ENCODE data around the gene IKZF3.
"Not testable (repeated sequence)": the region's sequence is repeated elsewhere in the genome, so short reads cannot be mapped to it uniquely, and the experiment has no call there.

IKZF3 gene

DNA sequence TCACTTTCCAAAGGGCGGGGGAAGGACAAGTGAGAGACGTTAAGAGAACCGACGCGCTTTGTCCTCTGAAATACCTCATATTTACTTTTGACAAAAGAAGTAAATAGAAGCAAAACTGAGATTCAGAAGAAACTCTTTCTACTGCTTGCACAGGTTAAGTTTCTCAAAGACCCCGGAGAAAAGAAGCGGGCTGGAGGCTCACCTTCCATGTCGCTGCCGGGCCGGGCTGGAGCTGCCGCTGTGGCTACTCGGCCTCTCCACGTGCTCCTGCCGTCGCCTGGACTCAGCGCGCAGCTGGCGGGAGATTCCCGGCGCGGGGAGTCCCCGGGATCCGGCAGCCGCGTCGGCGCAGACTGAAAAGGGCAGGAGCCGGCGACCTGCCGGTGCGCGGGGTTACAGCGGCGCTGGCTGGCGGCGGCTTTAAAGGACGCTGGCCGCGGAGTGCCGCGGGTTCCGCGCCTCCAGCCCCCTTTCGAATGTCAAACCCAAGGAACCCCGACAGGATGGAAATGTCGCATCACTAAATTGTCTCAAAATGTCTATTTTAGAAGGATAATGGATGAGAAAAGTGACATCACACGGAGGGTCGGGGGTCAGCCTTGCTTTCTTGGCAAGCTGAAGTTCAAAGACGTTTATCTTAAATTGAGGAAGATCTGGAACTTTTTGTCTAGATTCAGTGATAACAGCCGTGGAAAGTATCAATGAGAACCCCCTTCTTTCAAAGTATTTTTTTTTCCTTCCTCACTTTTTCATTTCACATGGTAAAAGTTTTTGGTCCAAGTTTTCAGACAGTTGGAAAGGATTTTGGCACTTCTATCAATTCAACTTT lies at the start of gene IKZF3:
IKZF3 (minus strand) TSS at position 395 of the 829 bp plus-strand sequence; CDS start at position 209, 186 bp downstream.
- DNase-seq, result no peak

GRCh38 chr17:39908789-39909352 lies 44.8 kb upstream of the IKZF3 start:
- no peak for DNase-seq

GRCh38 chr17:39904990-39905288 lies 40.8 kb upstream of the IKZF3 start:
- DNase-seq, result no peak

DNA sequence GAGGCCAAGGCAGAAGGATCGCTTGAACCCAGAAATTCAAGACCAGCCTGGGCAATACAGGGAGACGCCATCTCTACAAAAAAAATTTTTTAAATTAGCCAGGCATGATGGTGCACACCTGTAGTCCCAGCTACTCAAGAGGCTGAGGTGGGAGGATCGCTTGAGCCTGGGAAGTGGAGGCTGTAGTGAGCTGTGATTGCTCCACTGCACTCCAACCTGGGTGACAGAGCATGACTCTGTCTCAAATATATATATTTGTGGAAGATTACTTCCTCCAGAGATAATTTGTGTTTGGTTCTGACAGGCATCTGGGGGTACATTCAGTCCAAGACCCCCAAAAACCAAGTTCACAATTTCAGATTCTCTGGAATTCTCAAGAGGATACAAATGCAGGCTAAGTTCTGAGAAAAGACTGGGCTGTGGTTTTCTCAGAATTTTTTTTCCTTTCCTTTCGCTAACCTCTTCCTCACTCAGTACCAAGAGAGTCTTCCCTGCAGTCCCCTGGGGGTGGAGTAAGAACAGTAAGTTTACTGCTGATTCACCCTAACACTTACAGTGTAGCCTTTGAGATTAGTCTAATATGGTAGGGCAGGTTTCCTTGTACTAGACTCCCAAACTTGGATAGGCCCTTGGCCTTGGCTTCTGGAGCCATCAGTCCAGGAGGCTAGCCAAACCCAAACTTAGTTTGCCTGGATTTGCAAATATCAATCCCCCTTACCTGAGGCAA lies 39.2 kb upstream of the IKZF3 start:
- no peak for DNase-seq

- DNase-seq, result not testable (repeated sequence)
Observed at GRCh38 chr17:39902027-39902426, 37.9 kb upstream of the IKZF3 start.

DNA sequence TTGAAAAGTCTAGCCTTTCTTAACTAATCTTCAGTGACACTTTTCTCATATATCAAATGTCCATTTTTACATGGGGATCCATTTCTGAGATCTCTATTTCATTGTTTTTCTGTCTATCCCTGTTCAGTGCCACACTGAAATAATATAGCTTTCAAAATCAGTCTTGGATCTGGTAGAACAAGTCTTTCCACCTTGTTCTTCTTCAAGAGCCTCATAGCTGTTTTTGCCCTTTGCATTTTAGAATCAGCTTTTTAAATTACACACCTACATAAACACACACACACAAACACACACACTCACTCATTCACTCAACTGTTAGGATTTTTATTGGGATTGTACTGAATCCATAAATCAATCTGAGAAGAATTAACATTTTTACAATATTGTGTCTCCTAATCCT lies 35.1 kb upstream of the IKZF3 start:
- DNase-seq, result no peak

GRCh38 chr17:39898088-39898487 lies 34.0 kb upstream of the IKZF3 start:
- DNase-seq, result no peak

- no peak for DNase-seq
Observed at GRCh38 chr17:39894681-39895376, 30.7 kb upstream of the IKZF3 start.

DNA sequence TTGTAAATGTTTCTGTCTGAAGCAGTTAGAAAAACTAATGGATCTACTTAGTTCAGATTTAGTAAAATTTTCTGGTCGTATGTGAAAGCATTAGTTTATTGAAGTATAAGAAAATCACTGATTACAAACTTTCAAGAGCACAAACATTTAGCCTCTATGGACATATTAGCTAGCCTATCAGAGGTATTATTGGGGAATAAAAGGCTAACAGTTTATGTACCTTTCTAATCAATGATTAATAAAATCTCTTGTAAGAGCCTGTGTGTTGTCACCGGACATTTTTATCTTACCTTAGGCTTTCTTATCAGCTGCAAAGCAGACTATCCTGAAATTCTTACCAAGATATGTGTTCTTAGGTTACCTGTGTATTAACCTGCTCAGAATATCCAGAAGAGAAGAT lies 25.1 kb upstream of the IKZF3 start:
- DNase-seq, result no peak

- no peak for DNase-seq
Observed at GRCh38 chr17:39887078-39887477, 23.0 kb upstream of the IKZF3 start.

- not testable (repeated sequence) for DNase-seq
Observed at GRCh38 chr17:39886102-39886501, 22.0 kb upstream of the IKZF3 start.

- no peak for DNase-seq
Observed at GRCh38 chr17:39872751-39873150, 8.6 kb upstream of the IKZF3 start.

DNA sequence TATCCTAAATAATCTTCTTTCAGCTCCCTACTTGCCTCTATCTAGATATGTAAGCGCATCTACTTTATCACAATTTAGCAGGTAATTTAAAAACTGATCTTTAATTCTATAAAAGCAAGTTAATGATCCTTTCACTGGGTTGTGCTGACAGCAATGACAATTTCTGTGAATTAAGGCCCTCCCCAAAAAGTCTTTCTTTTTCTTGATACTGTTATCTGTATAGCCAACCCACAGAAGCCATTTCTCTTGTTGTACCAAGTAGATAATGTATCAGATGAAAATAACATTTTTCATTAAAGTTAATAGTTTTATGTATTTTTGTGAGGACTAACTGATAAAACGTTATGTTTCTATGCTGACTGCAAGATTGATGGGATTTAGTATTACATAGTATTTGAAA lies 7.7 kb upstream of the IKZF3 start:
- no peak for DNase-seq

DNA sequence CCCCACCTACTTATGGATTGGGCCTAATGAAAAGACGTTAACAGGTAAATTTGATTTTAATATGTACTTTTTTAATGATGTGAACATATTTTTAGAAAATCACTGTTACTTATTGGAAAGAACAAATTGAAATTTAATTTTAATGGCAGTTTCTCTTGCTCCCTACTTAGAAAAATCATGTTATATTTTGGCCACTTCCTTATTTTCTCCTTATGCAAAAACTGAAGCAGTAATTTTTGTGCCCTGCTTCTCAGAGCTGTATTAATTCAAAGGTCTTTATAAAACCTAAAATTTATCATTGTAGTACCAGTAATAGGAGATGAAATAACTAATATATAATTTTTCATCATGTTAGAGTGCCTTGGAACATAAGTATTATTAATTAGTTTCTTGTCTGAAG lies 6.7 kb upstream of the IKZF3 start:
- DNase-seq, result no peak

GRCh38 chr17:39868554-39868942 lies 4.4 kb upstream of the IKZF3 start:
- no peak for DNase-seq

DNA sequence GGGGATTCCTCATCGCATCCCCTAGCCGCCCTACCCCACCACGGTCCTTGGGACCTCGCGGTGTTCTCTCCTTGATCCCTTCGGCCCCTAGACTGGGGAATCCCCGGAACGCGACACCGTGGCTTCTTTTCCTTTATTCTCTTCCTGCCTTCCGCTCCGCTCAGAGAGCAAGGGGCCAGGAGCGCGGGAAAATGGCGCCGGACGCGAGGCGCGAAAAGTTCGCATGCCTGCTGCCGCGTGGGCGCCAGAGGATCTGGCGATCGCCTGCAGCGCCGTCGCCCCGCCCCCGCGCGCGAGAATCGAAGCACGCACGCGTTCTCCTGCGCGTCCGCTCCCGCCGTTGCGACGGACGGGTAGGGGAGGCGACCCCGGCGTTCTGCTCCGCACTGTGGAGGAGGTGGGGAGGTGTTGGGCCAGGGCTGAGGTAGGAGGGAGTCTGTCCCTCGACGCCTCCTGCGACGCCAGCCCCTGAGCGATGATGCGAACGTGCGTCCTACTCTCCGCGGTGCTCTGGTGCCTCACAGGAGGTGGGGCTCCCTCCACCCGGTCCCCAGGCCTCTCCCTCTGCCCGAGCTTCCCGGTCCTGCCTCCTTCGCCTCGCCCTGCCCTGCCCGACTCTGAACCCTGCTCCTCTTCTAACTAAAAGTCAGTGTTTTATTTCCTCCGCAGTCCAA lies 3.9 kb upstream of the IKZF3 start, which contains the start of gene ZPBP2:
ZPBP2 (plus strand) TSS at position 323 of the 674 bp plus-strand sequence; CDS start at position 476, 153 bp downstream.
- no peak for DNase-seq

GRCh38 chr17:39867084-39867879 lies 3.2 kb upstream of the IKZF3 start:
- DNase-seq, result no peak

GRCh38 chr17:39866013-39866730 lies 2.1 kb upstream of the IKZF3 start:
- DNase-seq, result no peak

DNA sequence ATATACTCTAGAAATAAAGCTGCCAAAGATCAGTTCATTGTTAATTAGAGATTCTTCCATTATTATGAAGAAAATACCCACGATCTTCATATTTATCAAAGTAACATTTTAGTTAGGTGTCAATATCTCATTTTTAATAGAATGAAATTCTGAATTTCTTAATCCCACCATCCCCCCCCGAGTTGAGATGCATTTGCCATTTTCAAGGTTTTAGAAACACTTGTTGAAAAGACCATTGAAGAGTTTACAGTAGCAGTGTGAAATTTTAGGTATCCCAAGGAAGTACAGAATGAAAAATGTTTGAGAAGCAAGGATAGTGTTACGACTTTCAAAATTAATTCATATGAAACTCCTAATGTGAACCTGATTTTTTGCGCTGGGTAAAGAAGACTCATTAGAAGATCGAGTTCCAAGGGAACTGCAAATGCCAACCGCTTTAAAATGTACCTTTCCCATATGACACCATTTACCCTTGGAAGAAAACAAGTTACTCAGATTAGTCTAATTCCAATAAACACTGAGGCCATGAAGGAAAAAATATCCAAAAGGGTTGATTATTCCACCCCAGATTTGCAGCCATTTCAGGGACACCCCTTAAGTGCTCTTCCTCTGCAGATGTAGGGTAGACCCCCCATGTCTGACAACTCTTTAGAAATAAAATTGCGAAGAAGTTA lies 731 bp downstream of the IKZF3 start:
- no peak for DNase-seq

DNA sequence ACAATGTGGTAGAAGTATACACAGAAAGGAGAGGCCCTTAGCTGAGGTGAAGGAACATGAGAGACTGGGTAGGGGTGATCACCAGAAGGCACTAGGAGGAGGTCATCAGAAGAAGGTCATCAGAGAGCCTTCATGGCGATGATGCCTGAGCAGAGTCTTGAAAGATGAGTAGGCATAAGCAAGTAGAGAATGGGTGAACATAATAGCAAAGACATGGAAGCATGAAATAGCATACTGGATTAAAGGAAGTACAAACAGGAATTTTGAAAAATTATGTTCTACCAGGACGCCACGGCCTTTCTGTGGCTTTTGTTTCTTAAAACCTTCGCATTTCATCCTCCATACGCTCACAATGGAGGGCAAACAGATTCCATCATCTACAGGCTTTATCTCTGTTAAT lies 2.9 kb downstream of the IKZF3 start:
- no peak for DNase-seq

Measured in midbrain (tissue), 1 donor.